CD4-positive, alpha-beta memory T cell (primary cell): ENCODE results near the gene GRPEL1. TPM values are rescaled to one million over a fixed set of nuclear protein-coding genes. Genes with fewer than 3 reads are reported as not detected.

ENCODE experiments used
- polyA plus RNA-seq, 2 donors: library from polyadenylated mRNA; unstranded; fragments of 300-500 nt; fragmentation: Illumina TruSeq; gene quantifications; one replicate each; pipeline ENCODE4 v1.2.3, GENCODE V29; 2021
- total RNA-seq, 2 experiments: library from RNA; stranded (reverse); gene quantifications; one replicate each; pipeline ENCODE4 v1.2.3, GENCODE V29; 2021

Gene GRPEL1
- total and polyA plus RNA-seq, 4 experiments from 2014 or later: 35.3 to 77.2 (median 46.9) TPM

Other genes with a start within 250 kb of the GRPEL1 start
- 10 to 100 TPM; 73.7 to 80.7 TPM for gene TBC1D14, start 158.2 kb downstream of the GRPEL1 start, total RNA-seq
- 10 to 100 TPM; 40.7 to 52.2 TPM for gene TBC1D14, start 158.2 kb downstream of the GRPEL1 start, polyA plus RNA-seq
- 10 to 100 TPM; 46.4 to 49.0 TPM for gene TADA2B, start 24.7 kb downstream of the GRPEL1 start, total RNA-seq
- 1 to 10 TPM; 2.8 to 4.7 TPM for gene TADA2B, start 24.7 kb downstream of the GRPEL1 start, polyA plus RNA-seq
- not detected for gene SORCS2, start 124.5 kb upstream of the GRPEL1 start, total RNA-seq
- gene SORCS2, start 124.5 kb upstream of the GRPEL1 start, polyA plus RNA-seq: not detected